Fibroblast of skin of left biceps (primary cell): Measurements from ENCODE around the gene PTCHD4.

ENCODE experiments used
- DNase-seq, 2 experiments: peaks; one replicate each; pipeline ENCODE4 v3.0.0-alpha.2; 2013; ENCODE audit warnings: low read depth in 2 of 2

The PTCHD4 gene

DNA sequence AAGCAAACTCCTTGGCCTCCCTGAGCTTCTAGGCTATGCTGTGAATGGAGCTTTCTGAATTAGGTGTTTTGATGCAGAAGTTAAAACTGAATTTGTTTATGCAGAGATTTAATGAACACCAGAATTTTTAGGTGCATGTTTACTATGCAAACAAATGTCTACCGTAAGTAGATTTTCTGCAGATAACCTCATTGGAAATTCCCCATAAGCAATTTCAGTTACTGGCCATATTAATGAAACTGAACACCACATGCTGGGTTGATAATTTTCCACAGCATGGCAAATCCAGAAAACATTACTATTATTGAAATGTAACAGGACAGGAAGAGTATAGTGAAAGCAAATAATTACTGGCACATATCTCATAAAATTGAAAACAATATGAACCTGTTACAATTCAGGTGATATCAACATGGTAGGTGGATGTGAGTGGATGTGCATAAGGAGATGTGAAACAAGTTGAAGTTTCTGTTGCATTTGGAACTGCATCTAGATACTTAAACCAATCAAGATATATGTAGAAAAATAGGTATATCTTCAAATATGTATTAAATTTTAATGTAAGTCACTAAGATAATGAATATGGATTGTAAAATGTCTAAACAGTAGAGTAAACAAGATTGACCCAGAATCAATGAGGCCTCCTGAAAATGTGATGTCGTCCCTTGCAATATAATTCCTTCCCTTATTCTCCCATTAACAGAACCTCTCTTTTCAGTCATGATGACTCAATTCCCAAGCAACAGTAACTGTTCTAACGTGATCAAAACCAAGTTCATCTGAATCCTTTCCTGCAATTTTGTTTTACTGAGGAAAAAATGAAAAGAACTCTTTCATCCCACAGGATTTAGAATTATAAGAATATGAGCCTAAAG, 11.0 kb downstream of the PTCHD4 start:
- DNase-seq: no peak

DNA sequence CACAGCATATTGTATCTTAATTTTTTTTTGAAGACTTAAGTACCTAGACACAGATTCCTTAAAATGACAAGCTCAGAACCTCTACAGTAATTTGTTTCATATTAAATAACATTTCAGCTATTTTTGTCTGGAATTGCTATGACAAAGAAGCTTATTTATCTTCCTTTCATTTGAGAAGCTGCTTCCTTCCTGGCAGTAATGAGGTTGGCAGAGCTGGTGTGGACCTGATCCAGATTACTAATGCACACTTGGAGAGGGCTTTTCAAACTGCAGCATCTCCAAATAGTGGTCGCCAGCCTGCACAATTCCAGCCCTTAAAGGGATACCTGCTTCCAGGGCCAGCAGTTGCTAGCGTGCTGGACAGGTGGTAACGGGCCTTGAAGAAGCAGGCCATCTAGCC, 12.1 kb downstream of the PTCHD4 start:
- DNase-seq: no peak

DNA sequence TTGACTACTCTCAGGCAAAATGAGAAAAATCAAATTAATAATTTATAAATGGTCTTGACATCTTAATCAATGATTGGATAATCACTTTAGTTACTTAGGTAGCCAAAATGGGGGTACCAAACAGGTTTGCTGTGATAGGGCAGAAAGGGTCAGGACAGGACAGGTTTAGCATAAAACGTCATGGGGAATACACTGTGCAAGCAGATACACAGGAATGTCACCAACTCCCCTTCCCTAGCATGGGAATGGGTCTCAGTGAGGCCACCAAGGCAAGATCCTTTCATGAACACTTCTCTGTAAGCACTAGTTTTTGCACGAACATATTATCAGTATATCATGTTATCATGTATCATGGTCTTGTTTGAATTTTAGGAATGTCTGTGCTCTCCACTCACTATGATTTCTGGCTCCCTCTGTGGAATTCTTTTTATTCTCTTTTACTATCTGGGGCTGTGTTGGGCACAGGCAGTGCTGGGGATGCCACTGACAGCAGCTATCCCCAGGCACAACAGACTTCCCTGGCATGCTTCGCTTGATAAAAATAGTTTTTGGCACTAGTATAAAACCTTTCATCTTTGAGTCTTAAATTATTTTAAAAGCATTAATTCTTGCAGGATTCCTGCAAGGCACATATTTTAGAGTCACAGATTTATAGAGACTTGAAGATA, 18.3 kb downstream of the PTCHD4 start:
- DNase-seq: no peak

DNA sequence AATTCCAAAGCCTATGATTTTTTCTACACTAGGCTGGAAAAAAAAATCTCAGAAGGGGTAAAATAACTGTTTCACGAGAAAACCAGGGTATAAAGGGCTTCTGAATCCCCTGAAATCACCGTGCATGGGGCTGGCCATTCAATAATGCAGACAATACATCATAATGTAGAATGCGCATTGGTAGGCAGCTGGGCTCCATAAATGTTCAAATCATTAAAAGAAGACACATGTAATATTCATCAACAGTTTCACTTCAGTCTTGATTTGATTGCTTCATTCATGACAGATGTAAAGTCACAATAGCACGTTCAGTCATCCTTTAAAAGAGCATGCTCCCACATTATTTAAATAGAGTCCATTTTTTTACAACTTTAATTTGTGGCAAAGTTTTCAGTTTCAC, 20.5 kb downstream of the PTCHD4 start:
- no peak for DNase-seq

DNA sequence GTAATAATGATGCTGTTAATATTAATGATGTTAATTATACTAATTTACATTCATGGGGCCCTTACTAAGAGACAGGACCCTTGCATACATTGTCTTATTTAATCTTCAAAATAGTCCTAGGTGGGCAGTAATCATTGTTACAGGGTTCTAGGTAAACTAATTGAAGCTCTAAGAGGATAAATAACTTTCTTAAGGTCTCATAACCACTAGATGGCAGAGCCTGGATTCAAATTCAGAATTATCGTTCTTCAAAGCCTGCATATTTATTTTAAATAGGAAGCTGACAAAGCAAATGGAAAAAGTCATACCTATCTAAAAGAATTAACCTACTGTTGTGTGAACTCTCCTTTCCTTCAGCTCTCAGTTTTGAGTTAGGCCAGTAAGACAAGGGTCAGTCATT, 23.5 kb downstream of the PTCHD4 start:
- DNase-seq: no peak

DNA sequence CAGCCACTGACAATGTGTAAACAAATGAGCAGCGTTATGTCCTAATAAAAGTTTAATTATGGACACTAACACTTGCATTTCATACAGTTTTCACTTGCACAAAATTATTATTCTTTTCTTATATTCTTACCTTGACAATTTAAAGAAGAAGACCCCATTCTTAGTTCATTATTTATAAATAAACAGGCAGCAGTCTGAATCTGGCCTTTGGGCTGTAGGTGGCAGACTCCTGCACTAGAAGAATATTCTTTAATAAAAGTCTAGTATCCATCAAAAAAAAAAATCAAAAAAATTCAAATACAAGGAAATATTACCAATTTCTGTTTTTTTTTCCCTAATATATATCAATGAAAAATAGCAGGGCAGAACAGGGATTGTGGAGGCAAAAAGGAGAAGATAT, 24.8 kb downstream of the PTCHD4 start:
- no peak for DNase-seq

DNA sequence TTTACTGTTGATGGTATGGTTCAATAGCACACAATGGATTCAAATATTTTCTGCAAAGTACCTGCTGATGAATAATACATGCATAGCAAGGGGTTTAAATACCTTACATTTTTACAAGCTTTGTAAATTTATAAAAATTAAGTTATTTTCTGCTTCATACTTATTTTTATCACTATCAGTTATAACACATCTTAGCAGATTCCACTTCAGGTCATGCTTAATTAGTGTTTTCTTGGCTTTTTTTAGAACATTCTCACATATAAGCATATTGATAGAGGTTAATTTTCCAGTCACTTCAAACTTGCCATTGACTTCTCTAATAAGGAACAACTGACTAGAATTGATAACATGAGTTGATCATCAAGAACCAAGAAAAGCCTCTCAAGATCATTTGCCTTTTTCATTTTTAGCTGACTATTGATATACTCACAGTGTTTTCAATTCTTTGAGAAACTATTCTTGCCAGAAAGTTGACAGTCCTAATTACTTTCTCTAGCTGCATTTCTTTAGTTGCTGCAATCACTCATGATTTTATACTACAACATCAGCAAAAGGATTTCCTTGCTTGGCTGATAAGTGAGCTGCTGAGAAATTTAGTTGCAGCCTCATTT, 25.8 kb downstream of the PTCHD4 start:
- DNase-seq: no peak

DNA sequence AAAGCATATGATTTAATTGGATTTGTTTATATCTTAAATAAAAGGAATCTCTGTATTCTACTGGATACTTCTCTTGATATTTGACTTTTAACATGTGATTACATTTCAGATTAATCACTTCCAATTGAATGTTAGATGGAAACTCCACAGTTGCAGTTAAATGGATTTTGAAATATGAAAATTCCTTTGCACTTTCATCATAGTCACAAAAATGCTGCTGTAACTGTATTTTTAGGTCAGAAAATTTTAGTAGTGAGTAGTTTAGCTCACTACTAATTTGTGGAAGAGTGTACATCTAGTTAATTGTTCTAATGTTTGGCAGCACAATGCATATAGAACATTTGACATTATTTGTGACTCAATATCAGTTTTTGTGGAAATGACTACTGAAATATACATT, 26.8 kb downstream of the PTCHD4 start:
- no peak for DNase-seq

DNA sequence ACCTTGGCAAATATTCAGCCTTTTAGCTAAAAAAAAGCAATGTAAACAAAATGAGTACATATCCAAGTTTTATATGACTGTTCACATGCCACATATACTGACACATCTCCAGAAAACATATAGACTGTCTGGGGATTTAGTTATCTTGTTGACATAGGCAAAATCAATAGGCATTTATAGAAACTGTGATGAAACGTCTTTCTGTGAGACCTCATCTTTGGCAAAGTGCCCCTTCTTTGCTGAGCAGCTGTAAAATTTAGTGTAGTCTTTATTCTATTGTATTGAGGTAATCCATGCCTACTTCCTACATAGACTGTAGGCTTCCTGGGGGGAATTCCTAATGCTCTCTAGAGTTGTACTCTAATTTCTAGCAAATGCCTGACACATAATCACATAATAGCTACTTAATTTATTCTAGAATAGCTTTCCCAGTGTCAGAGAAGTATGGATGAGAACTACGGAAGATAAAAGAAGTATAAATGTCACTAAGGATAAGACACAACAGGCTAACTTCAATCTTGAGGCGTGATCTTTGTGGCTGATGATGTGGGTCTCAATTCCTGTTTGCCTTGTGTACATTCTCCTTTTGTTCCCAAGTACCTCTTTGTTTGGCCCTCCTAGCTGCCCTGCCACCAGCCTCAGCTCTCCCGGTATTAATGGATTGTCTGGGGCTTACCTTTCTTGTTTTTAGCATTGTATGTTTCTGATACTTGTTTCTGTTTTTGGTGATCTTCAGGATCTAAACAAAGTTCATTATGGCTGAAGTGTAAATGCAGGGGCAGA, 30.6 kb downstream of the PTCHD4 start:
- no peak for DNase-seq

DNA sequence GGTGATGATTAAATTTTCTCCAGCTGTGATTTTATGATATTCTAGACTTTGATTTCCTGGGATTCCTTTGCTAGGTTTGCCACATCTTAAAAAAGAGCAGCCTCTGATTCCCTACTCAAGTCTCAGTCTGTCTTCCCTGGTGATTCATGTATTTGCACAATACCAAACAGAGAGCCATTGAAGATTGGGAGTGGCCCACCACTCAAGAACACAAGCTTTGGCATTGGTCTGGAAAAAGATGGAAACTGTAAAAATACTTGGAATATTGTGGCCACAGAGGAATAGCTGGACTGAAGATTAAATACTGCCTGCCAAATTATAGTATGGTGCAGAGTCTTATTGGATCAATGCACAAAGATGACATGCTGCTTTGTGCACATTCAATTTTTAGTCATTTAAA, 32.9 kb downstream of the PTCHD4 start:
- no peak for DNase-seq

DNA sequence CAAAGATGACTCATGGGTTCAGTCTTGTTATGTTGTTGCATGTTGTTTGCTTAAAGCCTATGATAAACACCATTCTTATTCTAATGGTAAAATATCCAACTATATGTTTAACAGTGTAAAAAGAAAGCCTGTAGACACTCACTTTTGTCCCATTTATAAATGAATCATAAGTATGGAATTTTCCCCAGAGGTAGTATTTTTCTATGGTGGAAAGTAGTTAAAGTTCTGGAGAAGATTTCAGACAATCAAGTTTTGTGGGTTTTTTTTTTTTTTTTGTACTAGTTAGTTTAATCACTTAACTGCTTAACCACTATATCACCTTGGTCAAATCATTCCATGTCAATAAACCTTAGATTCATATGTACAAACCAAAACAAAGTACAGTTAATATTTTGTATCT, 35.8 kb downstream of the PTCHD4 start:
- no peak for DNase-seq

DNA sequence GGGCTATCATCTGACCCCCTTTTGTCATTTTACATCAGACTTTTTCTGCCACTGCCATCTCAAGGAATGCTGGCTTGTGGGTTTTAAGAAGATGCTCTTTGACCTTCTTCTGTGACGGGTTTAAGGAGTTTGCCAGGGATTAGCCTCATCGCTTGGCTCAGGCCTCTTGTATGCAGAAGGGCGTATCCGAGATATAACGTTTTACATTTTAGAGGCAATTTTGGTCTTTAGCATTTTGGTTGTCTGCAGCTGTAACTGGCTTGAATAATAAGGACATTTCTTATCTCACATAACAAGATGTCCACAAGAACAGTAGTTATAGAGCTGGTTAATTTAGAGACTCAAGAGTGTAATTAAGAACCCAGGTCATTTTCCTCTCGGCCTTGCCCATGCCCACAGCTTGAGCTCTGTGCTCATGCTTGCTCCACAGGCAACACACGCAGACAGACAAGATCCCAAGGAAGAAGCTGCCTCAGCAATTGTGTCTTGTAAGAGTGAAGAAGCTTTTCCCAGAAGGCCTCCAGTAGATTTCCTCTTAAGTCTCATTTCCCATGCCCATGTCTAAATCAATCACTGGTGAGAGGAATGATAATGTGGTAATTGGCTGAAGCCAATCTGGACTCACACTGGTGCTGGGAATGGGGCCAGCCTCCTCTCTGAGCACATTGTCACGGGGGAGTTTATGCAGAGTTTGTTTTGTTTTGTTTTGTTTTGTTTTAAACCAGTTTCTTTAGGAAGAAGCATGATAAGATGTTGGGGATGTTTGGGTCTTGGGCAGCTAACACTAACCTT, 36.8 kb downstream of the PTCHD4 start:
- DNase-seq: no peak

DNA sequence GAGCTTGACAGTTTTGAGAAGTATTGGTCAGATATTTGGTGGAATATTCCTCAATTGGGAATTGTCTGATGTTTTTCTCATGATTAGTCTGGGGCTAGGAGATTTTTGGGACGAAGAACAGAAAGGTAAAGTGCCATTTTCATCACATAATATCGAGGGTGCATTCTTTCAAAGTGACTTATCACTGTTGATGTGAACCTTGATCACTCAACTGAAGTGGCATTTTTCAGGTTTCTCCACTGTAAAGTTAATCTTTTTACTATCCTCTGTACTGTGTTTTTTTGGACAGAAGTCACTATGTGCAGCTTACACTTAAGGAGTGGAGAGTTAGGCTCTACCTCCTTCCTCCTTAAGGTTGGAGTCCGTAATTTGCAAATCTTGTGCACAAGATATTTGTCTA, 39.2 kb downstream of the PTCHD4 start:
- no peak for DNase-seq

DNA sequence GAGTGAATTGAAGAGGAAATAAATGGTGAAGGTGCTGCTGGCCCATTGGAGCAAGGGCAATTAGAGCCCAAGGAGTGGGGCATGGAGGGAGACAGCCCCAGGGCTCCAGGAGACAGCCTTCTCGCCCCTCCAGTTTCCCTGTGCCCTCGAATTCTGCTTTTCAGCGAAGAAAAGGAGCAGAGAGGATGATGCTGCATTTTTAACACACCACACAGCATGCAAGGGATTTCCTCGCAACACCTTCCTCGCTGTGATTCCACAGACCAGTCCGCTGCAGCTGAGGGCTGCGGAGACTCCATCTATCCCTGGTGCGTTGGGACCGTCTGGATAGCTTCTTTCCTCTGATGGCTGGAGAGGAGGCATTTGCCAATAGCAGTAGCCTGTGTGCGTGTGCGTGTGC, 41.7 kb downstream of the PTCHD4 start:
- no peak for DNase-seq

DNA sequence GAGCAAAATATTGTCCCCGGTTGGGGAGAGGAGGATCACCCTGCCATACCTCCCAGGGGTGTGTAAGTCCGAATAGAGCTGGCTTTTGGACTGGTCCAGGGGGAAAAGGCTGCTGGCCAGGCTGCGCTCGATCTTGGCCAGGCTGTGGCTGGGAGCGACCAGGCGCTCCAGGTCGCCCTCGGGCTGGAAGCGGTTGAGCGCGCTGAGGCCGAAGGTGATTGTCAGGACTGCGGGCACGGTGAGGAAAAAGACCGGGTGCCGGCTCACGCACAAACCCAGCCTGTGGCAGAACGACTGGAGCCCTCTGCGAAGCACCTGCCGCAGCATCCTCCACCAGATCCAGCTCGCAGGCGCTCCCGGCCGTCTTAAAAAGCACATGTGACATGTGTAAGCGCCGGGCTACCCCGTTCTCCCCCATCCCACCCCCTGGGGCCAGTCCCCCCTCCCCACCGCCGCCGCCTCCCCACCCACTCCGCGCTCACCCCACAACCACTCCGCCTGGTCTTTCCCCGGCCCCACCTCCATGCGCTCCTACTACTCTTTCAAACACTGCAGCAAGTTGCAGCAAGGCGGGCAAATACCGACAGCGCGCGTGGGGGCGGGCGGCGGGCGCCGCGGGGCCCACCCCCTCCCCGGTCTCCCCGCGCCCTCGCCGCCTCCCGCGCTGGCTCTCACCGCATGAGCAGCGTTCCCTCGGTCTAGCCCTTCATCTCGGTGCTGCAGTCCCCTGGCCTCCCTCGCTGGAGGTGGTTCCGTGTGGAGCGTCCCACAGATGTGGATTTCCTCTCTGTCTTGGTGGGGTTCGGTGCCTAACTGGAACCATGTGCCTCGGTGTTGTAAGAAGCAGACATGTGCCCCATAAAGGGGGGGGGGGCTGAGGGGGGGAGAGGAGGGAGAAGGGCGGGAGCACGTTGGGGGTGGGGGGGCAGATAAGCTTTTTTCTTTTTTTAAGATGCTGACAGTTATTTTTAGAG, 42.4 kb downstream of the PTCHD4 start:
- DNase-seq: no peak

DNA sequence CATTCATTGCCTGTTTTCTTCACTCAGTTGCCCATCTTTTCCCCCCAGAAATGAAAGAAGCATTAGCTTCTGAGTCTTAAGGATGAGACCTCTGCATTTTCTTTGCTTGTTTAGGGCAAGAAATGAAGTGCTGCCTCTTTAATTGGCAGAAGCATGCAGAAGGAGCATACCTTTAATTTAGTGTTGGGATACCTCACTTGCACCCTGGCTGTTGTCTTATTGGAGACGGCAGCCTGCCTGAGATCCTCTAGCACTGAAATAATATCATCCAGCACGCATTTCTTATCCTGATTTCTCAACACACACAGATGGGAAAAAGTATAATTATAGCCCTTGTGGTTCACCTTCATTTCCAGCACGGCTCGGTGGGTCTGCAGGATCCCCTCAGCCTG, 43.1 kb downstream of the PTCHD4 start:
- no peak for DNase-seq

DNA sequence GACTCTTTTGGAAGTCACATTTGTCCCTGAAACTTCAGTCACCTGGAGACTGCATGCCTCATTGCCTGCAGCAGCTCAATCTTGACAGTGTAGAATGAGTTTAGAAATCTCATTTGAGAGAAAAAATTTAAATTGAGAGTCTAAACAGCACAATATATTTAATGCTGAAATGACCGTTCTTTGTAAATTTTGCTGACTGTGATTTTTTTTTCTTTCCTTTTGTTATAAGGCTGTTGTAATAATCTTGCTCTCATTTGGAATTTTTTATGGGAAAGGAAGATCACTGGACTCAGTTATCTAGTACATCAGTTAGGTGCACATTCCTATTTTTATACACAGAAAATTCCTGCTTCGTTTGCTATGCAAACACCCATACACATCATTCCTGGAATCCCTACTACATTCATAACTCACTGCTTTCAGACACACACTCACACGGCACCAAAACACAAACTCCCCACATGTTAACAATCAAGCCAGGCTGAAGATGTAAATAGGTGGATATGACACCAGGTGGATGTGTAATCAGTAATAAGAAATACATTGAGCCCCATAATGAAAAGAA, 43.8 kb downstream of the PTCHD4 start:
- no peak for DNase-seq

DNA sequence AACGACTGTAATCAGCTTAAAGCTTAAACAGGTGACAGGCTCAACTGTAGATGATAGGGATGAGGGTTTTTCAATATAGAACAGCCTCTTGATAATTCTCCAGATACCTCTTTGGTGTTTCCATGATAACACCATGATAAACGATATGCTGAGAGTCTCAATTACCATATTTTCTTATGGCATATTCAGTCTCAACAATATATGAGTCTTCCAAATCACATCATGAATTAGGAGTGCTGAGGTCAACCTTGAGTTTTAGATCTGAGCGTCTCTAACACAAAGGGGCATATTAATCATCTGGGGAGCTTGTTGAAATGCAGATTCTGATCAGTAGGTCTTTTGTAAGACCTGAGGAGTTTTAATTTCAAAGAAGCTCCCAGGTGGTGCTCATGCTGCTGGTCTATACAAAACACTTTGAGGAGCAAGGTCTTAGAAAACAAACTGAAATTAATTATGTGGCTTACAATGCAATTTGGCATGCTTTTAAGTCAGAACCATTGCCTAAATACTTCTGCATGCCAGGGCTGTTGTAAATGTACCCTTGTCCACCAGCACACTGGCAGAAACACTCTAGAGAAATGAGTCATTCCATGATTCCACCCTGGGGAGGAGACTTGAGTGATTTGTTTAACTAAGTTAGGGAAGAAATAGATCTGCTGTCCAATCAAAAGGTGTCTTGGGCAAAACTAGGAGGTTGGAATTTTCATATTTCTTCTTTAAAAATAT, 49.6 kb downstream of the PTCHD4 start:
- no peak for DNase-seq
